Gastrocnemius medialis (tissue), 4 donors: ENCODE measurements around the gene ADCY2. TPM values are rescaled to one million over a fixed set of nuclear protein-coding genes. Genes with fewer than 3 reads are reported as not detected.

Source experiments
- ATAC-seq, 2 donors: fragments of 150-250 bp; one replicate each; pipeline ENCODE4 v1.9.1; 2016
- DNase-seq, 2 donors: peaks; one replicate each; pipeline ENCODE4 v3.0.0-alpha.2; 2019
- H3K27ac ChIP-seq, 4 donors: fragments of 200-600 bp; sonication (generic); 1 replicate in 1 of 4; 2 replicates in 3 of 4; pipeline ENCODE4 v1.5.1; 2016 to 2018; ENCODE audit warnings: mild to moderate bottlenecking in 2 of 4, moderate library complexity in 1 of 4
- H3K27me3 ChIP-seq, 3 donors: fragments of 200-600 bp; sonication (generic) in 2 of 3; 1 replicate in 1 of 3; 2 replicates in 2 of 3; pipeline versions ENCODE4 v1.5.1 to v1.6.0; 2016 to 2019; ENCODE audit warnings: mild to moderate bottlenecking in 1 of 3, moderate library complexity in 1 of 3
- H3K36me3 ChIP-seq, 2 donors: fragments of 200-600 bp; sonication (generic) in 1 of 2; one replicate each; pipeline ENCODE4 v1.5.1; 2017 to 2018
- H3K4me1 ChIP-seq, 2 donors: fragments of 200-600 bp; sonication (generic) in 1 of 2; one replicate each; pipeline ENCODE4 v1.5.1; 2016 to 2017; ENCODE audit warnings: mild to moderate bottlenecking in 2 of 2
- H3K4me3 ChIP-seq, 4 donors: fragments of 200-600 bp; sonication (generic) in 3 of 4; 1 replicate in 1 of 4; 2 replicates in 3 of 4; pipeline ENCODE4 v1.5.1; 2016 to 2019; ENCODE audit warnings: mild to moderate bottlenecking in 2 of 4
- H3K9me3 ChIP-seq, 3 donors: fragments of 200-600 bp; sonication (generic) in 2 of 3; 1 replicate in 1 of 3; 2 replicates in 2 of 3; pipeline ENCODE4 v1.5.1; 2016 to 2019
- POLR2A ChIP-seq, 2 donors: fragments of 450-650 bp; IDR thresholded peaks; one replicate each; pipeline ENCODE4 v1.6.1; 2017; ENCODE audit warnings: antibody characterized with exemption in 2 of 2, mild to moderate bottlenecking in 2 of 2, moderate library complexity in 2 of 2
- in situ Hi-C, 4 donors: fragments of 200-750 bp; cut with MboI; loops; one replicate each; pipeline versions ENCODE4 v1.15.0 to v1.8.0; 2017; ENCODE audit warnings: low sequenced_read_pairs in 4 of 4
- intact Hi-C: fragments of 100-400 bp; cut with DNase I; formaldehyde crosslinking; loops from one replicate; pipeline ENCODE4 v1.15.1; 2023; ENCODE audit warnings: low total_unique reads
- total RNA-seq, 4 donors: library from RNA; depleted of rRNA; stranded (reverse); fragments of >200 nt; gene quantifications; one replicate each; pipeline versions ENCODE4 v1.1.0 to v1.2.3, GENCODE V29; 2016
- TF ChIP-seq, protein P1 (sequence below), 5 experiments: fragments of 450-650 bp in 3 of 5; fragments of 200-600 bp in 2 of 5; sonication (generic) in 2 of 5; IDR thresholded peaks in 4 of 5; conservative IDR thresholded peaks in 1 of 5; 1 replicate in 4 of 5; 2 replicates in 1 of 5; pipeline ENCODE4 v1.5.1; 2016 to 2019; ENCODE audit warnings: antibody characterized with exemption in 5 of 5, mild to moderate bottlenecking in 3 of 5, moderate library complexity in 3 of 5

Gene ADCY2
- total RNA-seq, 4 donors from 2014 or later: 24.3 to 50.1 (median 36.5) TPM

DNA sequence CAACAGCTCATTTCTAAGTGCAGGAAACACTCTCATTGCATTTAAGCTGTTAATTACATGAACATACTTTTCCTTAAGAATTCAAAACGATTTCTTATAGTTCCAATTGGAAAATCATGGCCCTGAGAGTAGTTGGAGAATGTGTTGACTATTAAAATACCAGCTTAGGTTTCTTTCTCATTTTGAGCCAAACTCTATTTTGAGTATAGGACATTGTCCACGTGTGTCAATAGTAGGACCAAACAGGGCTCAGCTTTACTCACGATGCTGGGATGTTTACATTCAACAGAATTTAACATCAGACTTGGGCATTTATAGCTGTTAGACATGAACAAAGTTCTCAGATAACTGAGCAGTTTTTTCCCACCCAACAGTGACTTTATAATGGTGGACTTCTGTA, 39.6 kb downstream of the ADCY2 start:
- DNase-seq (no peak), ATAC-seq (peak; percentile 69 to 79)
- peak overlapping the region; percentile 88 to 94 (median 90) for H3K27ac ChIP-seq
- intact Hi-C loops (loop anchor here (1.0 kb wide), 1 partner anchor 38 kb away; no protein-coding TSS in a partner anchor), in situ Hi-C loops (no loop called here)
- peak overlapping the region in 3 of 4 donors; percentile 8 to 29 (median 18) for H3K4me3 ChIP-seq
- H3K27me3 ChIP-seq: no peaks in the 10 kb centered on the region
- H3K4me1 ChIP-seq: peaks cover 55 to 56% of the 10 kb centered on the region in 2 donors
- no peak for TF ChIP-seq POLR2A (IDR thresholded peaks at IDR 0.05)
- H3K9me3 ChIP-seq: no peaks in the 10 kb centered on the region
- no peaks in the 10 kb centered on the region for H3K36me3 ChIP-seq

DNA sequence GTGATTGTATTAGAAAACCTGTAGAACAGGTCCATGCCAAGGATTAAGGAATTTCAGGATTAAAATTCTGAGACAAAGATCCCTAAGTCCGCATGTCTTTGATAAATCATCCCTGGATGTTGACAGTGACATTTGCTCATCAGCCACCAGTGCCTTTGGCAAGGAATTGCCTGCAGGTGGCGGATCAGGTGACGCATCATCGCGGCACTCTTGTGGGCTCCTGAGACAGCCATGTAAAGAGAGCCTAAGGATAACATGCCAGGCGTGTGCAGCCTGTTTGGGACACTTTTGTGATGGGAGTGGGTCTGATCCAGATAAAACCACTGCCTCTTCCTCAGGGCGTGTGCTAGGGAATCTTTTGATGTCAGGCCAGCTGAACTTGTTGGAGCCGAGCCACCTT, 40.6 kb downstream of the ADCY2 start:
- H3K27ac ChIP-seq: peak overlapping the region; percentile 88 to 94 (median 90)
- in situ Hi-C loops (no loop called here), intact Hi-C loops (no loop called here)
- H3K4me1 ChIP-seq: peaks cover 47 to 56% of the 10 kb centered on the region in 2 donors
- peak overlapping the region in 1 of 4 donors; percentile 12 for H3K4me3 ChIP-seq
- no peaks in the 10 kb centered on the region for H3K36me3 ChIP-seq
- H3K9me3 ChIP-seq: no peaks in the 10 kb centered on the region
- H3K27me3 ChIP-seq: no peaks in the 10 kb centered on the region
- DNase-seq: peak; percentile 90
- ATAC-seq: peak; percentile 76 to 84
- peak in 1 of 2 donors; percentile 26 for TF ChIP-seq POLR2A (IDR thresholded peaks at IDR 0.05)
- TF ChIP-seq, protein P1, sequence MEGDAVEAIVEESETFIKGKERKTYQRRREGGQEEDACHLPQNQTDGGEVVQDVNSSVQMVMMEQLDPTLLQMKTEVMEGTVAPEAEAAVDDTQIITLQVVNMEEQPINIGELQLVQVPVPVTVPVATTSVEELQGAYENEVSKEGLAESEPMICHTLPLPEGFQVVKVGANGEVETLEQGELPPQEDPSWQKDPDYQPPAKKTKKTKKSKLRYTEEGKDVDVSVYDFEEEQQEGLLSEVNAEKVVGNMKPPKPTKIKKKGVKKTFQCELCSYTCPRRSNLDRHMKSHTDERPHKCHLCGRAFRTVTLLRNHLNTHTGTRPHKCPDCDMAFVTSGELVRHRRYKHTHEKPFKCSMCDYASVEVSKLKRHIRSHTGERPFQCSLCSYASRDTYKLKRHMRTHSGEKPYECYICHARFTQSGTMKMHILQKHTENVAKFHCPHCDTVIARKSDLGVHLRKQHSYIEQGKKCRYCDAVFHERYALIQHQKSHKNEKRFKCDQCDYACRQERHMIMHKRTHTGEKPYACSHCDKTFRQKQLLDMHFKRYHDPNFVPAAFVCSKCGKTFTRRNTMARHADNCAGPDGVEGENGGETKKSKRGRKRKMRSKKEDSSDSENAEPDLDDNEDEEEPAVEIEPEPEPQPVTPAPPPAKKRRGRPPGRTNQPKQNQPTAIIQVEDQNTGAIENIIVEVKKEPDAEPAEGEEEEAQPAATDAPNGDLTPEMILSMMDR (IDR thresholded peaks at IDR 0.05 in 4 of 5, conservative IDR thresholded peaks at IDR 0.05 in 1 of 5): peak in 1 of 5 experiments; percentile 26

DNA sequence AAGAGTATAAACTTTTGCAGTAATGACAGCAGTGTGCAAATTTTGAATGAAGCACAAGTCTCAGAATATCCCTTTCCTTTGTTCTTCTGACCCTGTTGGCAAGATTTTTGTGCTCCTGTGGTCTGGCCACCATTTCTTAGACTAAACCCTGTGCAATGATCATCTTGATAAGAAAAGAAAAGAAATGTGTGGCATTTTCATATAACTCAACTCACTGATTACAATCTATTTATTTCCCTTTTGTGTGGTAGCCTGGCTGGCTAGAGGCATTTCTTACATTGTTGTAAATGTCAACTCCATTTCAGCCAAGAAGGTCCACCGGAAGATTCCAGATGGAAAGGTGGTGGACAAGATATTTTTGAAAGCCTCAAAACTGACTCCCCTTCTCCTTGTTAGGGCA, 41.9 kb downstream of the ADCY2 start:
- in situ Hi-C loops: no loop called here
- Histone ChIP-seq H3K4me1 (peaks cover 41 to 47% of the 10 kb centered on the region in 2 donors), H3K27ac (peak overlapping the region; percentile 88 to 94 (median 90)), H3K4me3 (no peak overlapping the region), H3K27me3 (no peaks in the 10 kb centered on the region), H3K36me3 (no peaks in the 10 kb centered on the region), H3K9me3 (no peaks in the 10 kb centered on the region)
- ATAC-seq (no peak), DNase-seq (no peak)
- intact Hi-C loops: no loop called here
- TF ChIP-seq, protein P1 (IDR thresholded peaks at IDR 0.05 in 4 of 5, conservative IDR thresholded peaks at IDR 0.05 in 1 of 5): no peak
- TF ChIP-seq POLR2A (IDR thresholded peaks at IDR 0.05): no peak

DNA sequence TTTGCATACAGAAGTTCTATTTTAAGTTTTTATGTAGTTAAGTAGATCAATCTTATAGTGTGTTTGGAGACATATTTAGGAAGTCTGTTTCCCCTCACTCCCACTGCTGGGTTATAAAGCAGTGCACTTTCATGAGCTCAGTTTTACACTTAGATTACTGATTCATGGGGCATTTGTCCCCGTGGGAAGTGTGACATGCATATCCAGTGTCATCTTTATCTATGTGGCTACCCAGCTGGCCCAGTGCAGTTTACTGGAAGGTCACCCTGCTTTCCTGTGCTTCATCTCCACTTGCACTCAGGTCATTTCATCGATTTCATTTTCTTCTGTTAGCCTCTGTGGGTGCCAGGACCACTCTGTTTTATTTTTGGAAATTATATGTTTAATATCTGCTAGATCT, 49.1 kb downstream of the ADCY2 start:
- no peaks in the 10 kb centered on the region for H3K9me3 ChIP-seq
- DNase-seq (no peak), ATAC-seq (peak; percentile 39 to 74)
- peaks cover 12 to 20% of the 10 kb centered on the region in 2 donors for H3K4me1 ChIP-seq
- intact Hi-C loops: loop anchor here (10.0 kb wide), 1 partner anchor 630 kb away; no protein-coding TSS in a partner anchor
- peak overlapping the region in 3 of 4 donors; percentile 15 to 45 (median 43) for H3K27ac ChIP-seq
- H3K27me3 ChIP-seq: no peaks in the 10 kb centered on the region
- no peaks in the 10 kb centered on the region for H3K36me3 ChIP-seq
- in situ Hi-C loops: no loop called here
- TF ChIP-seq, protein P1 (IDR thresholded peaks at IDR 0.05 in 4 of 5, conservative IDR thresholded peaks at IDR 0.05 in 1 of 5): no peak
- TF ChIP-seq POLR2A (IDR thresholded peaks at IDR 0.05): no peak
- no peak overlapping the region for H3K4me3 ChIP-seq

DNA sequence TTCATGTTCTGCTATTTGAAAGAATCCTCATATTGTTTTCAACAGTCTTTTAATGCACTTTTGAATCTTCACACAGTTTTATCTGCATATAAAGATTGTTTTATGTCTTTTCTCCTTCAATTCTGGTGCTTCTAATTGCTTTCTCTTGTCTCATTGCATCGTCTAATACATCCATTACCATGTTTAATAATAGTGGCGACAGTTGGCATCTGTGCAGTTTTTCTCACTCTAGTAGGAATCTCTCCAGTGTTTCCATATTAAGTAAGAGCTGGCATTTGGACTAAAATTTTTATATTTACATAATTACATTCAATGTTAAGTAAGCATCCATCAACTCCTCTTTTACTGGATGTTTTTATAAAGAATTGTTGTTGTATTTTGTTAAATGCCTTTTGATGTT, 49.9 kb downstream of the ADCY2 start:
- H3K4me3 ChIP-seq: no peak overlapping the region
- ATAC-seq (no peak), DNase-seq (no peak)
- intact Hi-C loops (loop anchor here (10.0 kb wide), 1 partner anchor 631 kb away; no protein-coding TSS in a partner anchor), in situ Hi-C loops (no loop called here)
- no peaks in the 10 kb centered on the region for H3K27me3 ChIP-seq
- no peak for TF ChIP-seq POLR2A (IDR thresholded peaks at IDR 0.05)
- TF ChIP-seq, protein P1 (IDR thresholded peaks at IDR 0.05 in 4 of 5, conservative IDR thresholded peaks at IDR 0.05 in 1 of 5): no peak
- no peaks in the 10 kb centered on the region for H3K36me3 ChIP-seq
- peaks cover 12 to 20% of the 10 kb centered on the region in 2 donors for H3K4me1 ChIP-seq
- H3K9me3 ChIP-seq: no peaks in the 10 kb centered on the region
- H3K27ac ChIP-seq: peak overlapping the region in 1 of 4 donors; percentile 32
